Ishikawa (cell line): ENCODE measurements around the gene MECP2.

Experiments used
- CREB1 ChIP-seq: IDR thresholded peaks from 2 replicates; pipeline ENCODE4 v1.6.1; 2012; ENCODE audit warnings: low read depth
- EP300 ChIP-seq: IDR thresholded peaks from 2 replicates; pipeline ENCODE4 v1.6.1; 2012; ENCODE audit warnings: borderline replicate concordance
- FOXM1 ChIP-seq: IDR thresholded peaks from 2 replicates; pipeline ENCODE4 v1.6.1; 2012; ENCODE audit warnings: low read depth, borderline replicate concordance
- RAD21 ChIP-seq: IDR thresholded peaks from 2 replicates; pipeline ENCODE4 v1.6.1; 2012; ENCODE audit warnings: low read depth
- TAF1 ChIP-seq: IDR thresholded peaks from 2 replicates; pipeline ENCODE4 v1.6.1; 2012; ENCODE audit warnings: low read depth, mild to moderate bottlenecking
- YY1 ChIP-seq: IDR thresholded peaks from 2 replicates; pipeline ENCODE4 v1.6.1; 2012; ENCODE audit warnings: low read depth
- ZBTB7A ChIP-seq: IDR thresholded peaks from 2 replicates; pipeline ENCODE4 v1.6.1; 2012; ENCODE audit warnings: low read depth
- TF ChIP-seq, protein P1 (sequence below): IDR thresholded peaks from 2 replicates; pipeline ENCODE4 v1.6.1; 2012; ENCODE audit warnings: low read depth, mild to moderate bottlenecking
- TF ChIP-seq, protein P2 (sequence below): IDR thresholded peaks from 2 replicates; pipeline ENCODE4 v1.6.1; 2012
- TF ChIP-seq, protein P3 (sequence below): IDR thresholded peaks from 2 replicates; pipeline ENCODE4 v1.6.1; 2012

DNA sequence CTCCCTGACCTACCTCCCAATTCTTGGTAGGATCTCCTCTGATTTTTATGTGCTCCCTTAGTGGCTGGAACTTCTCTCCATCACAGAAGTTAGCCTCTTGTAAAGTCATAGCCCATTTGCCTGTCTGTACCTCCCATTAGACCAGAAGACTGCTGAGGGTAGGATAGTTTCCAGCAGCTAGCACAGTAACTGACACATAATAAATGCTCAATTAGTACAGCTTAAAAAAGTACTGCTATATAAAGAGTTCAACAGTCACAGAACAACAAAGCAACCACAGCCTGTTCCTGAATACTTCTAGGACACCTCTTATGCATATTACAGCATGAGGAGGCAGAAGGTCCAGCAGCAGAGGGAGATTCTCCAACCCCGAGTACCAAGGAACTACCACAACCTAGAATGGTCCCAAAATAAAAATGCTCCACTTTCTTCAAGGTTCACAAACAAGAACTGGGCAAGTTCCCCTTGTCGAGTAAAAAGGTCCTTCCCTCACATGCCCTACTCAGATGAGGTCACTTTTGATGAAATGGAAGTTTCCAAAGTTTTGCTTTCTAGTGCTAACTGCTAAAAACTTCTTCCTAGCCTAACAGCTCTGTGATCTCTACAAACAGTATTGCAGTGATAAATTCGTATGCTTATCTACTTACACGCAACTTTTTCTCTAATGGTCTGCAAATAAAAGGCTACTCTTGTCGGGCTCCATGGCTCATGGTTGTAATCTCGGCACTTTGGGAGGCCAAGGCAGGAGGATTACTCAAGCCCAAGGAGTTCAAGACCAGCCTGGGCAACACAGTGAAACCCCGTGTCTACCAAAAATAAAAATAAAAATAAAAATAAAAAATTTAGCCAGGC is 12.8 kb downstream of the MECP2 start:
- no peak for TF ChIP-seq EP300
- no peak for TF ChIP-seq TAF1
- TF ChIP-seq, protein P1, sequence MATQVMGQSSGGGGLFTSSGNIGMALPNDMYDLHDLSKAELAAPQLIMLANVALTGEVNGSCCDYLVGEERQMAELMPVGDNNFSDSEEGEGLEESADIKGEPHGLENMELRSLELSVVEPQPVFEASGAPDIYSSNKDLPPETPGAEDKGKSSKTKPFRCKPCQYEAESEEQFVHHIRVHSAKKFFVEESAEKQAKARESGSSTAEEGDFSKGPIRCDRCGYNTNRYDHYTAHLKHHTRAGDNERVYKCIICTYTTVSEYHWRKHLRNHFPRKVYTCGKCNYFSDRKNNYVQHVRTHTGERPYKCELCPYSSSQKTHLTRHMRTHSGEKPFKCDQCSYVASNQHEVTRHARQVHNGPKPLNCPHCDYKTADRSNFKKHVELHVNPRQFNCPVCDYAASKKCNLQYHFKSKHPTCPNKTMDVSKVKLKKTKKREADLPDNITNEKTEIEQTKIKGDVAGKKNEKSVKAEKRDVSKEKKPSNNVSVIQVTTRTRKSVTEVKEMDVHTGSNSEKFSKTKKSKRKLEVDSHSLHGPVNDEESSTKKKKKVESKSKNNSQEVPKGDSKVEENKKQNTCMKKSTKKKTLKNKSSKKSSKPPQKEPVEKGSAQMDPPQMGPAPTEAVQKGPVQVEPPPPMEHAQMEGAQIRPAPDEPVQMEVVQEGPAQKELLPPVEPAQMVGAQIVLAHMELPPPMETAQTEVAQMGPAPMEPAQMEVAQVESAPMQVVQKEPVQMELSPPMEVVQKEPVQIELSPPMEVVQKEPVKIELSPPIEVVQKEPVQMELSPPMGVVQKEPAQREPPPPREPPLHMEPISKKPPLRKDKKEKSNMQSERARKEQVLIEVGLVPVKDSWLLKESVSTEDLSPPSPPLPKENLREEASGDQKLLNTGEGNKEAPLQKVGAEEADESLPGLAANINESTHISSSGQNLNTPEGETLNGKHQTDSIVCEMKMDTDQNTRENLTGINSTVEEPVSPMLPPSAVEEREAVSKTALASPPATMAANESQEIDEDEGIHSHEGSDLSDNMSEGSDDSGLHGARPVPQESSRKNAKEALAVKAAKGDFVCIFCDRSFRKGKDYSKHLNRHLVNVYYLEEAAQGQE: no peak
- TF ChIP-seq CREB1: no peak
- no peak for TF ChIP-seq ZBTB7A
- no peak for TF ChIP-seq RAD21
- TF ChIP-seq FOXM1: no peak
- TF ChIP-seq YY1: no peak
- TF ChIP-seq, protein P2, sequence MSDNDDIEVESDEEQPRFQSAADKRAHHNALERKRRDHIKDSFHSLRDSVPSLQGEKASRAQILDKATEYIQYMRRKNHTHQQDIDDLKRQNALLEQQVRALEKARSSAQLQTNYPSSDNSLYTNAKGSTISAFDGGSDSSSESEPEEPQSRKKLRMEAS: no peak
- TF ChIP-seq, protein P3, sequence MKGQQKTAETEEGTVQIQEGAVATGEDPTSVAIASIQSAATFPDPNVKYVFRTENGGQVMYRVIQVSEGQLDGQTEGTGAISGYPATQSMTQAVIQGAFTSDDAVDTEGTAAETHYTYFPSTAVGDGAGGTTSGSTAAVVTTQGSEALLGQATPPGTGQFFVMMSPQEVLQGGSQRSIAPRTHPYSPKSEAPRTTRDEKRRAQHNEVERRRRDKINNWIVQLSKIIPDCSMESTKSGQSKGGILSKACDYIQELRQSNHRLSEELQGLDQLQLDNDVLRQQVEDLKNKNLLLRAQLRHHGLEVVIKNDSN: no peak
